HAP-1 (cell line): ENCODE results near the gene PLEKHM3.

ENCODE experiments used
- DNase-seq, 2 experiments: peaks; one replicate each; pipeline ENCODE4 v3.0.0-alpha.2; 2016 to 2020; ENCODE audit warnings: low spot score in 2 of 2
- H3K27me3 ChIP-seq: fragments of 250-450 bp; sonication (Bioruptor Pico); 2 replicates; pipeline ENCODE4 v1.5.1; 2020; ENCODE audit warnings: low read depth, mild to moderate bottlenecking, moderate library complexity
- H3K36me3 ChIP-seq: fragments of 250-450 bp; sonication (Bioruptor Pico); replicated peaks from 2 replicates; pipeline ENCODE4 v1.5.1; 2020; ENCODE audit warnings: mild to moderate bottlenecking
- H3K4me1 ChIP-seq: fragments of 250-450 bp; sonication (Bioruptor Pico); 2 replicates; pipeline ENCODE4 v1.5.1; 2020; ENCODE audit warnings: mild to moderate bottlenecking
- H3K4me3 ChIP-seq: fragments of 250-450 bp; sonication (Bioruptor Pico); 2 replicates; pipeline ENCODE4 v1.5.1; 2020; ENCODE audit warnings: mild to moderate bottlenecking, moderate library complexity
- H3K9me3 ChIP-seq: fragments of 250-450 bp; sonication (Bioruptor Pico); 2 replicates; pipeline ENCODE4 v1.5.1; 2020; ENCODE audit warnings: mild to moderate bottlenecking, moderate library complexity
- in situ Hi-C: fragments of 300-500 bp; cut with MboI; formaldehyde crosslinking; loops from 3 replicates; pipeline ENCODE4 v1.14.3; 2020; ENCODE audit warnings: low sequenced_read_pairs, inconsistent platforms, mixed read lengths

The PLEKHM3 gene

DNA sequence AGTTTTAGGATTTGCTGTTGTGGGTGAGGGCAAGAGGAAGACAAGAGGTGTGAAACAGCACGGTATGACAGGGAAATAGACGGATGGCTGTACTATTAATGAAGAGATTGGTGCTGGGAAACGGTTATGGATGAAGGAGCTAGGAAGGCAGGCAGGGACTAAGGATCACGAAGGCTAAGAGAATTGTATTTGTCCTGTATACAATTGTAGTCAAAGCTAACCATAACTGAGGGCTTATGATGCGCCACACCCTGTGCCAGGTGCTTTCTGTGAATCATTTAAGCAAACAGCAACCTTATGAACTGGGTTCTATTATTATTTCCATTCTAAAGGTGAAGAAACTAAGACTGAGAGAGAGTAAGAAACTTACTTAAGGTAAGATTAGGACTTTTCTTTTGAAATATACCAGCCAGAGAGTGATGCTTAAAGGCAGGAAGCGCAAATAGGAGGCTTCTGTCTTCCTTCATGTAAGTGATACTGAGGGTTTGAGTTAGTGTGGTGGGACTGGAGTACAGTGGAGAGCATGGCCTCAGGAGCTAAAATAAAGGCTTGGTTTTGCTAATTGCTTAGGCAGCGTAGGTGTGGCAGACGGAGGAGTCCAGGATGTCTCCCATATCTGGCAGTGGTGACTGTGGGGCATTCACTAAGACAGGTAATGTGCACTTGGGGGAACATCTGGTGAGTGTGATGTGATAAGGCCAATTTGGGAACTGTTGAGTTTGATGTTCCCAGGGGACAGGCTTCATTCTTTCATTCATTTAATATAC, 85.8 kb downstream of the PLEKHM3 start:
- in situ Hi-C loops, result no loop called here
- Histone ChIP-seq H3K4me1 (peaks cover 3% of the 10 kb centered on the region; the same call in 1 of the 2 replicates), H3K9me3 (no peaks in the 10 kb centered on the region), H3K36me3 (no peaks in the 10 kb centered on the region), H3K27me3 (no peaks in the 10 kb centered on the region), H3K4me3 (no peak overlapping the region)
- DNase-seq, result no peak

GRCh38 chr2:207938886-207939285, 86.4 kb downstream of the PLEKHM3 start:
- Histone ChIP-seq H3K9me3 (no peaks in the 10 kb centered on the region), H3K4me1 (peaks cover 3% of the 10 kb centered on the region; the same call in 1 of the 2 replicates), H3K4me3 (no peak overlapping the region), H3K27me3 (no peaks in the 10 kb centered on the region), H3K36me3 (no peaks in the 10 kb centered on the region)
- no peak for DNase-seq
- in situ Hi-C loops, result no loop called here

- H3K4me1 ChIP-seq, result peaks cover 3% of the 10 kb centered on the region; the same call in 1 of the 2 replicates
- DNase-seq, result no peak
- no peaks in the 10 kb centered on the region for H3K27me3 ChIP-seq
- no peaks in the 10 kb centered on the region for H3K36me3 ChIP-seq
- in situ Hi-C loops, result no loop called here
- no peaks in the 10 kb centered on the region for H3K9me3 ChIP-seq
- H3K4me3 ChIP-seq, result no peak overlapping the region
Observed at GRCh38 chr2:207938415-207938814, 86.9 kb downstream of the PLEKHM3 start.

- Histone ChIP-seq H3K4me1 (peaks cover 3% of the 10 kb centered on the region; the same call in 1 of the 2 replicates), H3K9me3 (no peaks in the 10 kb centered on the region), H3K27me3 (no peaks in the 10 kb centered on the region), H3K4me3 (no peak overlapping the region), H3K36me3 (no peaks in the 10 kb centered on the region)
- no peak for DNase-seq
- in situ Hi-C loops, result no loop called here
Observed at GRCh38 chr2:207937823-207938222, 87.5 kb downstream of the PLEKHM3 start.

DNA sequence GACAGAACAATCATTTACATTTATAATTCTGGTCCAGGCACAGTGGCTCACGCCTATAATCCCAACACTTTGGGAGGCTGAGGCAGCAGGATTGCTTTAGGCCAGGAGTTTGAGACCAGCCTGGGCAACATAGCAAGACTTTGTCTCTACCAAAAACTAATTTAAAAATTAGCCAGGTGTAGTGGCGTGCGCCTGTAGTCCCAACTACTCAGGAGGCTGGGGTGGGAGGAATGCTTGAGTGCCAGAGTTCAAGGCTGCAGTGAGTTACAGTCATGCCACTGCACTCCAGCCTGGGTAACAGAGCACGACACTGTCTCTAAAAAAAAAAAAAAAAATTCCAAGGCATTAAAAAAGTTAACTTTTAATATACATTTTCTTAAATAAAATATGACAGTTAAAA, 88.1 kb downstream of the PLEKHM3 start:
- DNase-seq, result no peak
- no peak overlapping the region for H3K4me3 ChIP-seq
- in situ Hi-C loops, result no loop called here
- no peaks in the 10 kb centered on the region for H3K36me3 ChIP-seq
- H3K27me3 ChIP-seq, result no peaks in the 10 kb centered on the region
- no peaks in the 10 kb centered on the region for H3K9me3 ChIP-seq
- H3K4me1 ChIP-seq, result peaks cover 3% of the 10 kb centered on the region; the same call in 1 of the 2 replicates

DNA sequence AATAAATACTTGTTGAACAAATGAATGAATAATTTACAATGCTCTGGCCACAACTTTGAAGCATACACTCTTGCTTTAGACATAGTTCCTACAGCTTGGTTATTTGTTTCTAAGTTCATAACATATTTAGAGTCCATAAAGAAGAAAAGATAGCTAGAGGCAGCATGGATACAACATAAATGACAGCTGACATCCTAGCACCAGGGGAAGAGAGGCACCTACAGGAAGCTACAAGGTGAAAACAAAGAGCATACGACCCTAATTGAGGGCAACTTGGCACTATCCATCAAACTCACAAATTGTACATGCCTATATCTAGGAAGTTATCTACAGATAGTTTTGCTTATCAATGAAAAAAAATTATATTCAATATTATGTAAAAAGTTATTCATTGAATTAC, 88.9 kb downstream of the PLEKHM3 start:
- no peaks in the 10 kb centered on the region for H3K36me3 ChIP-seq
- DNase-seq, result no peak
- H3K9me3 ChIP-seq, result no peaks in the 10 kb centered on the region
- in situ Hi-C loops, result no loop called here
- no peaks in the 10 kb centered on the region for H3K4me1 ChIP-seq
- H3K4me3 ChIP-seq, result no peak overlapping the region
- no peaks in the 10 kb centered on the region for H3K27me3 ChIP-seq

DNA sequence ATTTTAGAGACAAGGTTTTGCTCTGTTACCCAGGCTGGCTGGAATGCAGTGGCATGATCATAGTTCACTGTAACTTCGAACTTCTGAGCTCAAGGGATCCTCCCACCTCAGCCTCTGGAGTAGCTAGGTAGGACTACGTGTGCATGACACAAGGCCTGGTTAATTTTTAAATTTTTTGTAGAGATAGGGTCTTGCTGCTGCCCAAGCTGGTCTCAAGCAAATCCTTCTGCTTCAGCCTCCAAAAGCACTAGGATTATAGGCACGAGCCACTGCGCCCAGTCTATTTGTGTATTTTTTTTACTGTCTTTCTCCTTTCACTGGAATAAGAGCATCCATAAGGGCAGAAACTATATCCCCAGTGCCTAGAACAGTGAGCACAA, 89.3 kb downstream of the PLEKHM3 start:
- no peaks in the 10 kb centered on the region for H3K36me3 ChIP-seq
- DNase-seq, result no peak
- H3K4me1 ChIP-seq, result no peaks in the 10 kb centered on the region
- in situ Hi-C loops, result no loop called here
- no peaks in the 10 kb centered on the region for H3K9me3 ChIP-seq
- no peaks in the 10 kb centered on the region for H3K27me3 ChIP-seq
- H3K4me3 ChIP-seq, result no peak overlapping the region

- Histone ChIP-seq H3K27me3 (no peaks in the 10 kb centered on the region), H3K4me3 (no peak overlapping the region), H3K9me3 (no peaks in the 10 kb centered on the region), H3K36me3 (no peaks in the 10 kb centered on the region), H3K4me1 (no peaks in the 10 kb centered on the region)
- no peak for DNase-seq
- in situ Hi-C loops, result no loop called here
Observed at GRCh38 chr2:207935121-207935990, 90.0 kb downstream of the PLEKHM3 start.

GRCh38 chr2:207934720-207935119, 90.6 kb downstream of the PLEKHM3 start:
- Histone ChIP-seq H3K4me1 (no peaks in the 10 kb centered on the region), H3K27me3 (no peaks in the 10 kb centered on the region), H3K36me3 (no peaks in the 10 kb centered on the region), H3K4me3 (no peak overlapping the region), H3K9me3 (no peaks in the 10 kb centered on the region)
- in situ Hi-C loops, result no loop called here
- no peak for DNase-seq

GRCh38 chr2:207933396-207934065, 91.8 kb downstream of the PLEKHM3 start:
- no peak for DNase-seq
- no peaks in the 10 kb centered on the region for H3K9me3 ChIP-seq
- no peaks in the 10 kb centered on the region for H3K4me1 ChIP-seq
- H3K4me3 ChIP-seq, result no peak overlapping the region
- H3K27me3 ChIP-seq, result no peaks in the 10 kb centered on the region
- peaks cover 4% of the 10 kb centered on the region; the same call in 1 of the 2 replicates for H3K36me3 ChIP-seq
- in situ Hi-C loops, result no loop called here

GRCh38 chr2:207932106-207932505, 93.2 kb downstream of the PLEKHM3 start:
- H3K9me3 ChIP-seq, result no peaks in the 10 kb centered on the region
- no peak overlapping the region for H3K4me3 ChIP-seq
- H3K27me3 ChIP-seq, result no peaks in the 10 kb centered on the region
- H3K4me1 ChIP-seq, result no peaks in the 10 kb centered on the region
- H3K36me3 ChIP-seq, result peaks cover 4% of the 10 kb centered on the region; the same call in 1 of the 2 replicates
- in situ Hi-C loops, result no loop called here
- DNase-seq, result no peak

- Histone ChIP-seq H3K27me3 (no peaks in the 10 kb centered on the region), H3K4me3 (no peak overlapping the region), H3K36me3 (peaks cover 4% of the 10 kb centered on the region; the same call in 1 of the 2 replicates), H3K9me3 (no peaks in the 10 kb centered on the region), H3K4me1 (no peaks in the 10 kb centered on the region)
- DNase-seq, result no peak
- in situ Hi-C loops, result no loop called here
Observed at GRCh38 chr2:207930747-207931146, 94.6 kb downstream of the PLEKHM3 start.

- no peak overlapping the region for H3K4me3 ChIP-seq
- in situ Hi-C loops, result no loop called here
- DNase-seq, result no peak
- H3K9me3 ChIP-seq, result no peaks in the 10 kb centered on the region
- peaks cover 4% of the 10 kb centered on the region; the same call in 1 of the 2 replicates for H3K36me3 ChIP-seq
- no peaks in the 10 kb centered on the region for H3K27me3 ChIP-seq
- H3K4me1 ChIP-seq, result no peaks in the 10 kb centered on the region
Observed at GRCh38 chr2:207929923-207930322, 95.4 kb downstream of the PLEKHM3 start.
